ENCODE data around the gene PDK3.

Gene PDK3

DNA sequence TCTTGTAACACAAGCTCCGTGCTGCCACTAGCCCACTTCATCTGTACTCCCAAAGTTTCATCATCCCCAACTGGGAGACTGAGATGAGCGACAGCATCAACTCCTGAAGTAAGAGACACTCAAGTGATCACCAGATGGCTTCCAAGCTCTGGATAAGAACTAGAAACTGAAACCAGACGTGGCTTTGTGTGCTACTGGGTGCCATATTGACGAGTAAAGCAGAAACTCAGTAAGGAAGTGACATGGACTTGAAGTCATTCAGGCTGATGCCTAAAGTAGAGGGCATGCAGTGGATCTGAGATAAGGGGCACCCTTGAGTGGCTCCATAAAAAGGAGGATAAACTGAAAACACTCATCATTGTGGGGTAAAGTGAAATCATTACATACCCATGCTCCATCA is 109.7 kb downstream of the PDK3 start:
- TF ChIP-seq, protein P1, sequence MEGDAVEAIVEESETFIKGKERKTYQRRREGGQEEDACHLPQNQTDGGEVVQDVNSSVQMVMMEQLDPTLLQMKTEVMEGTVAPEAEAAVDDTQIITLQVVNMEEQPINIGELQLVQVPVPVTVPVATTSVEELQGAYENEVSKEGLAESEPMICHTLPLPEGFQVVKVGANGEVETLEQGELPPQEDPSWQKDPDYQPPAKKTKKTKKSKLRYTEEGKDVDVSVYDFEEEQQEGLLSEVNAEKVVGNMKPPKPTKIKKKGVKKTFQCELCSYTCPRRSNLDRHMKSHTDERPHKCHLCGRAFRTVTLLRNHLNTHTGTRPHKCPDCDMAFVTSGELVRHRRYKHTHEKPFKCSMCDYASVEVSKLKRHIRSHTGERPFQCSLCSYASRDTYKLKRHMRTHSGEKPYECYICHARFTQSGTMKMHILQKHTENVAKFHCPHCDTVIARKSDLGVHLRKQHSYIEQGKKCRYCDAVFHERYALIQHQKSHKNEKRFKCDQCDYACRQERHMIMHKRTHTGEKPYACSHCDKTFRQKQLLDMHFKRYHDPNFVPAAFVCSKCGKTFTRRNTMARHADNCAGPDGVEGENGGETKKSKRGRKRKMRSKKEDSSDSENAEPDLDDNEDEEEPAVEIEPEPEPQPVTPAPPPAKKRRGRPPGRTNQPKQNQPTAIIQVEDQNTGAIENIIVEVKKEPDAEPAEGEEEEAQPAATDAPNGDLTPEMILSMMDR (IDR thresholded peaks at IDR 0.05; ENCODE audit: low read depth, low read length) = no peak
- DNase-seq = no peak
- H3K27ac ChIP-seq = no peak overlapping the region
- H3K4me3 ChIP-seq (ENCODE audit: low read depth, low read length) = no peak overlapping the region
- H3K36me3 ChIP-seq = no peaks in the 10 kb centered on the region
- no peaks in the 10 kb centered on the region for H3K9me3 ChIP-seq (ENCODE audit: severe bottlenecking)
- H3K27me3 ChIP-seq (ENCODE audit: insufficient read depth, low read depth, severe bottlenecking) = peaks cover 4% of the 10 kb centered on the region

DNA sequence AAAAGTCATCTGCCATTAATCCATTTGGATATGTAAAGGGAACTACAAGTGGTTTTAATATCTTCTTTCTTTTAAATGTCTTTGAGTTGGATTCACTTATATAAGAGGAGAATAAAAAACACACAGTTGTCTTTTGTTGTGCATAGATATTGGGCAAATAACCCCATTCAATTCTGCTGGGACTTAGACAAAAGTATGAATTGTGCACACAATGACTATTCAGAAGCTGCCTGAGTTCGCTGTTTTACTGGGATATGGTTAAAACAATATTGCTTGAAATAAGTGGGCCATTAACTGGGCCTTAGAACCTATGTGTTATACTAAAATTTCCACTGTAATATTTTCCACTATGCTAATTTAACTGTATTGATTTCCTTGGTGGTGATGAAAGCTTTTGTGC is 110.4 kb downstream of the PDK3 start:
- H3K4me3 ChIP-seq (ENCODE audit: low read depth, low read length) = no peak overlapping the region
- TF ChIP-seq, protein P1 (IDR thresholded peaks at IDR 0.05; ENCODE audit: low read depth, low read length) = no peak

DNA sequence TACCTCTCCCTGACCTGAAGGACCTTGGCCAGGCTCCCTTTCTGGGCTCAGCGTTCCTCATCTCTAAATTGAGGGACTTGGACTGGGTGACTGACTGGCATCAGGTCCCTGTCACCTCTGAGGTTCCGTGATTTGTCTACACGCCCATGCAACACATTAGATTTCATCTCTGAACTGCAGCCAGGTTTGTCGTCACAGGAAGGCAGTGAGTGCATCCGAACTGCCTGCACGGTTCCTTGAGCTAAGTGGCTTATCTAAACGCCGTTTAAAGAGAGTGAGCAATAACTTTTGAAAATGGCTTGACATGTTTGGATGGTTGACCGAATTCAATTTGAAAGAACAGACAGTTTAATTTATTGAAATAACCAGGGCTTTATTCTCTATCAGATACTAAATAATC is 112.0 kb downstream of the PDK3 start:
- H3K9me3 ChIP-seq (ENCODE audit: severe bottlenecking) = no peaks in the 10 kb centered on the region
- H3K27ac ChIP-seq = no peak overlapping the region
- no peak for DNase-seq
- H3K27me3 ChIP-seq (ENCODE audit: insufficient read depth, low read depth, severe bottlenecking) = peaks cover 6% of the 10 kb centered on the region
- no peaks in the 10 kb centered on the region for H3K36me3 ChIP-seq
- TF ChIP-seq, protein P1 (IDR thresholded peaks at IDR 0.05; ENCODE audit: low read depth, low read length) = no peak
- H3K4me3 ChIP-seq (ENCODE audit: low read depth, low read length) = no peak overlapping the region

More for the DNA sequence above, 110.4 kb downstream of the PDK3 start:
- peaks cover 4% of the 10 kb centered on the region for H3K27me3 ChIP-seq (ENCODE audit: insufficient read depth, low read depth, severe bottlenecking)
- DNase-seq = no peak
- no peak overlapping the region for H3K27ac ChIP-seq
- H3K36me3 ChIP-seq = no peaks in the 10 kb centered on the region
- no peaks in the 10 kb centered on the region for H3K9me3 ChIP-seq (ENCODE audit: severe bottlenecking)

All from WERI-Rb-1 (cell line).